ENCODE measurements around the gene YWHAQ.
"Not testable (repeated sequence)": the region's sequence is repeated elsewhere in the genome, so short reads cannot be mapped to it uniquely, and the experiment has no call there.

Gene YWHAQ

DNA sequence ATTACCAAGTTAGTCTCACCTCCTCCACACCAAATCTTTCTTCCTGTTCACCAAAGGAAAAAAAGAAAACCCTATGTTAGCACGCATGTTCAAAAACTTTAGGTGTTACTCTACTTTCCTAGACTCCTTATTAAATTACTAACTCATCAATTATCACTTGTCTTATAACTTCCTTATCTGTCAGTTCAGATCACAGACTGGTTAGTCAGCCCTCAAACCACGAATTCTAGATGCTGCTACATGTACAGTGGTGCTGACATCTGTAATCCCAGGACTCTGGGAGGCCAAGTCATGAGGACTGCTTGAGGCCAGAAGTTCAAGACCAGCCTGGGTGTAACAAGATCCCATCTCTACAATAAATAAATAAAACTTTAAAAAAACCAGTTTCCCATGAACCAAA, 3.5 kb downstream of the YWHAQ start:
- peak overlapping the region; percentile 98 for H3K4me3 Mint-ChIP-seq

DNA sequence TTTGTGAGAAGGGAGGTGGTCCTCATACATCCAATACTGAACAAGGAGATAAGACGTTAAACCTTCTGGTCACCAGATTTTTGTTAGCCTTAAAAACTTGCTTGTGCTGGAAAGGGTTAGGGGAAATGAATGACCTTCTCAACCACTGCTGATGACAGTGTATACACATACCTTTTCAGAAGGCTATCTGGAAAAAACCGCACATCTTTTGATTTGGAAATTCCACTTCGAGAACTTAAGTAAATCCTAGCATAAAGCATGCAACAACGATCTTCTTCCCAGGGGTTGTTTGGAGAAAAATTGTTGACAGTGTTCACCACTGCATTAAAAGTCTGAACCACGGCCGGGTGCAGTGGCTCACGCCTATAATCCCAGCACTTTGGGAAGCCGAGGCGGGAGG, 7.6 kb downstream of the YWHAQ start:
- H3K4me3 Mint-ChIP-seq, result no peak overlapping the region
- peaks cover 27% of the 10 kb centered on the region for H3K36me3 Mint-ChIP-seq
- H3K27me3 Mint-ChIP-seq, result no peaks in the 10 kb centered on the region
- H3K4me1 Mint-ChIP-seq, result peaks cover 89% of the 10 kb centered on the region
- H3K27ac Mint-ChIP-seq, result no peak overlapping the region
- no peaks in the 10 kb centered on the region for H3K9me3 Mint-ChIP-seq

More for the DNA sequence above, 3.5 kb downstream of the YWHAQ start:
- Mint-ChIP-seq H3K27me3 (no peaks in the 10 kb centered on the region), H3K36me3 (peaks cover 20% of the 10 kb centered on the region), H3K4me1 (peaks cover 72% of the 10 kb centered on the region), H3K27ac (peak overlapping the region; percentile 76), H3K9me3 (no peaks in the 10 kb centered on the region)

DNA sequence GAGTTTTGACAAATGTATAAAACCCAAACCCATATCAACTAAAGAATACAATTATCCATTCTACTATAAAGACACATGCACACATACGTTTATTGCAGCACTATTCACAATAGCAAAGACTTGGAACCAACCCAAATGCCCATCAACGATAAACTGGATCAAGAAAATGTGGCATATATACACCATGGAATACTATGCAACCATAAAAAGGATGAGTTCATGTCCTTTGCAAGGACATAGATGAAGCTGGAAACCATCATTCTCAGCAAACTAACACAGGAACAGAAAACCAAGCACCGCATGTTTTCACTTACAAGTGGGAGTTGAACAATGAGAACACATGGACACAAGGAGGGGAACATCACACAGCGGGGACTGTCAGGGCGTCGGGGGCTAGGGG, 9.1 kb downstream of the YWHAQ start:
- Mint-ChIP-seq H3K4me1 (peaks cover 87% of the 10 kb centered on the region), H3K36me3 (peaks cover 24% of the 10 kb centered on the region)
- not testable (repeated sequence) for H3K9me3 Mint-ChIP-seq, H3K27me3 Mint-ChIP-seq, H3K27ac Mint-ChIP-seq, H3K4me3 Mint-ChIP-seq

DNA sequence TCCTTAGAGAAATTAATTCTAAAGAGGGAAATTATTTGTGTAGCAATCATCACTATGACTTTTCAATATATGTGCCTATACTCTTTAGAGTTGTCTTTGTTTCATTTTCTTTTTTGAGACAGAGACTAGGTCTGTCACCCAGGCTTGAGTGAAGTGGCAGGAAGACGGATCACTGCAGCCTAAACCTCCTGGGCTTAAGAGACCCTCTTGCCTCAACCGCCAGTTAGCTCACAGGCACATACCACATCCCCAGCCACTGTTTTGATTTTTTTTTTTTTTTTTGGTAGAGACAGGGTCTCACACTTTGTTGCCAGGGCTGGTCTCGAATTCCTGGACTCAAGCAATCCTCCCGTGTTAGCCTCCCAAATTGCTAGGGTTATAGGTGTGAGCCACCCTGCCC, 12.4 kb downstream of the YWHAQ start:
- Mint-ChIP-seq H3K4me1 (peaks cover 97% of the 10 kb centered on the region), H3K27me3 (no peaks in the 10 kb centered on the region), H3K4me3 (peak overlapping the region; percentile 78), H3K9me3 (no peaks in the 10 kb centered on the region), H3K27ac (peak overlapping the region; percentile 91), H3K36me3 (peaks cover 24% of the 10 kb centered on the region)

DNA sequence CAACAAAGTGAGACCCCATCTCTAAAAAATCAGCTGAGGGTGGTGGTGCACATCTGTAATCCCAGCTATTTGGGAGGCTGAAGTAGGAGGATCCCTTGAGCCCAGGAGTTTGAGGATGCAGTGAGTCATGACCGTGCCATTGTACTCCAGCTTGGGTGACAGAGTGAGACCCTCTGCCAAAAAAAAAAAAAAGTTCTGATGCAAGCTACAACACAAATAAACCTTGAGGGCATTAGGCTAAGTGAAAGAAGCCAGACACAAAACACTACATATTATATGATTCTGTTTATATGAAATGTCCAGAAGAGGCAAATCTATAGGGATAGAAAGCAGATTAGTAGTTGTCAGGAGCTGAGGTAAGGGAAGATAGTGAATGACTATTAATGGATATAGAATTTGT, 13.0 kb downstream of the YWHAQ start:
- H3K4me3 Mint-ChIP-seq, result peak overlapping the region; percentile 72
- peak overlapping the region; percentile 71 for H3K27ac Mint-ChIP-seq
- no peaks in the 10 kb centered on the region for H3K27me3 Mint-ChIP-seq
- peaks cover 22% of the 10 kb centered on the region for H3K36me3 Mint-ChIP-seq
- H3K9me3 Mint-ChIP-seq, result no peaks in the 10 kb centered on the region
- H3K4me1 Mint-ChIP-seq, result peaks cover 98% of the 10 kb centered on the region

DNA sequence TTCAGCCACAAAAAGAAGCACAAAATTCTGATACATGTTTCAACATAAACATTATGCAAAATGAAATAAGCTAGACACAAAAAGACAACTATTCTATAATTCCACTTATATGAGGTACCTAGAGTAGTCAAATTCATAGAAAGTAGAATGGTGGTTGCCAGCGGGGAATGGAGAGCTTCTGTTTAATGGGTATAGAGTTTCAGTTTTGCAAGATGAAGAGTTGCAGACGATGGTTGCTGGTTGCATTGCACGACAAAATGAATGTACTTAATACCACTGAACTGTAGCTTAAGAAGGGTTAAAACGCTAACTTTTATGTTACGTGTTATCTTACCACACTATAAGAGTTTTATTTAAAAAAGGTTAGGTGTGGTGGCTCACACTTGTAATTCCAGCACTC, 13.5 kb downstream of the YWHAQ start:
- peak overlapping the region; percentile 14 for H3K27ac Mint-ChIP-seq
- no peaks in the 10 kb centered on the region for H3K9me3 Mint-ChIP-seq
- H3K4me3 Mint-ChIP-seq, result peak overlapping the region; percentile 72
- no peaks in the 10 kb centered on the region for H3K27me3 Mint-ChIP-seq
- H3K36me3 Mint-ChIP-seq, result peaks cover 21% of the 10 kb centered on the region
- peaks cover 98% of the 10 kb centered on the region for H3K4me1 Mint-ChIP-seq

DNA sequence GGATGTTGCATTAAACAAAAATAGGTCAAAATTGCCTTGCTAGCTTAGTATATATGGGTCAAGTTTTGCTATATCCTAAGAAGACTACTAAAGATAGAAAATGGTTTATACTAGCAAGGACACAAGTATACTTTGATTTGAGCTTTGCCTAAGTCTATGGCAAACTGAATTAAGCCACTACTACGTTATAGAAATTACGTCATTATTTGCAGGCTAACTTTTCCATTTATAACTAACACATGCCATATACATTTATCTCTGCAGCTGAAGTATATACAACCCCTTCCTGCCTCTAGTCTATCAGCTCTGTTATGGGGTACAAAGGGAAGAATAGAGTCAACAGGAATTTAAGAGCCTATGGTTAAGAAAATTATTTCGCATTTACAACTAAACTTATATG, 16.2 kb downstream of the YWHAQ start:
- H3K4me3 Mint-ChIP-seq, result no peak overlapping the region
- no peak overlapping the region for H3K27ac Mint-ChIP-seq
- H3K9me3 Mint-ChIP-seq, result no peaks in the 10 kb centered on the region
- no peaks in the 10 kb centered on the region for H3K27me3 Mint-ChIP-seq
- H3K36me3 Mint-ChIP-seq, result peaks cover 13% of the 10 kb centered on the region
- H3K4me1 Mint-ChIP-seq, result peaks cover 98% of the 10 kb centered on the region

DNA sequence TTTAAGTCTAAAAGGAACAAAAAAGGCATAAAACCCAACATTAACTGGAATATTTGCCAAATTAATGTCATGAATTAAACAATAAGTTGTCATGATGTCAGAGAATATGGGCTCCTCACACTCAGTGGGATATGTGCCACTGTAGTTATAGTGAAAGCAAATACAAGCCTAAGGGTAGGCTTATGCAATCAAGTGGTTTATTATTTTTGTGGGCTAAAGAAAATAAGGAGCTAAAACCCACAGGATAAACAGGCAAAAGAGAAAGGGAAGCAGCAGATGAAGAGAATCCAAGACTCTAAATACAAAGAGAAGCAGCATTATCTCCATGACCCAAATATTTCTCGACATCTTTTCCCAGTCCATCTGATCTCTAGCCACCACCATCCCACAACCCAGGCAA, 17.5 kb downstream of the YWHAQ start:
- H3K9me3 Mint-ChIP-seq, result no peaks in the 10 kb centered on the region
- no peak overlapping the region for H3K4me3 Mint-ChIP-seq
- H3K27ac Mint-ChIP-seq, result peak overlapping the region; percentile 9
- H3K27me3 Mint-ChIP-seq, result no peaks in the 10 kb centered on the region
- peaks cover 96% of the 10 kb centered on the region for H3K4me1 Mint-ChIP-seq
- H3K36me3 Mint-ChIP-seq, result peaks cover 13% of the 10 kb centered on the region

DNA sequence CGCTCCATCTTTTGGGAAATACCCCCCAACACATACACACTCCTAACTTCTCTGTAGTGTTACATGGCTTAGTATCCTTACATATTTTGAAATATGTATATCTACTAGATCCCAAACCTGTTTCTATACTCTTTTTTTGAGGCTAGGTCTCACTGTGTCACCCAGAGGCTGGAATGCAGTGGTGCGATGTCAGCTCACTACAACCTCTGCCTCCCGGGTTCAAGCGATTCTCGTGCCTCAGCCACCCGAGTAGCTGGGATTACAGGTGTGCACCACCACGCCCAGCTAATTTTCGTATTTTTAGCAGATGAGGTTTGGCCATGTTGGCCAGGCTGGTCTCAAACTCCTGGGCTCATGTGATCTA, 19.3 kb downstream of the YWHAQ start:
- not testable (repeated sequence) for H3K4me3 Mint-ChIP-seq, H3K36me3 Mint-ChIP-seq, H3K27ac Mint-ChIP-seq, H3K27me3 Mint-ChIP-seq, H3K9me3 Mint-ChIP-seq
- H3K4me1 Mint-ChIP-seq, result peaks cover 93% of the 10 kb centered on the region

DNA sequence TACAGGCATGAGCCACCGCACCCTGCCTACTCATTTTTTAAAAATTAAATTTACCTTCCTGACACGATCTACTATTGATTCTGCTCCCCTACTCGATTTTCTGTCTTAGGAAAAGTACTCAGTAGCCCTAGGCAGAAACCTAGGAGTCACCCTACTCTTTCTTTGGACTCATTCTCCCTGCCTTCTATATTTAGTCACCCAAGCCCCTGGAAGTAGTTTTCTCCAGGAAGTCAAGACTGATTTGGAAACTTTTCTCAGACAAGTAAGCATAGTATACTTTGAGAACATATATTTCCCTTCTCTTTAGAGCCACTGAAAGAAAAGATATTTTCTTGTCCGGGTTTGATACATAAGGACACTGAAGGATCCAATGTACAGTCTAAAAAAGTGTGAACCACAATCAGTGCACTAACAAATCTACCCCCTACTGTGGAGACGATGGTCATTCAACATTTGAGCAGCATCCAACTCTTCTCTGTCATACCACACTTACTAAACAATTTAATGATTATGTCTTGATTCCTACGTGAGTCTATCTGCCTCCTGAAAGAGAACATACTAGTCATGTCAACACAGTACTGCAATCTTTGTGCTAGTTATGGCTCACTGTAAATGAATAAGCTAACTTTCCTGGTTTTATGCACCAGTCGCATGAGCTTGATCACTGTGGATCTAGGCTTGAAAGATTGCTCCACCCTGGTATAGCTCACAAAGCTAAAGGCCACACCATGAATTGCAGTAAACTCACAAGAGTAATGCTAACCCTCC, 19.8 kb downstream of the YWHAQ start:
- Mint-ChIP-seq H3K36me3 (peaks cover 7% of the 10 kb centered on the region), H3K9me3 (no peaks in the 10 kb centered on the region), H3K4me1 (peaks cover 93% of the 10 kb centered on the region), H3K27me3 (no peaks in the 10 kb centered on the region), H3K4me3 (peak overlapping the region; percentile 43), H3K27ac (peak overlapping the region; percentile 76)

DNA sequence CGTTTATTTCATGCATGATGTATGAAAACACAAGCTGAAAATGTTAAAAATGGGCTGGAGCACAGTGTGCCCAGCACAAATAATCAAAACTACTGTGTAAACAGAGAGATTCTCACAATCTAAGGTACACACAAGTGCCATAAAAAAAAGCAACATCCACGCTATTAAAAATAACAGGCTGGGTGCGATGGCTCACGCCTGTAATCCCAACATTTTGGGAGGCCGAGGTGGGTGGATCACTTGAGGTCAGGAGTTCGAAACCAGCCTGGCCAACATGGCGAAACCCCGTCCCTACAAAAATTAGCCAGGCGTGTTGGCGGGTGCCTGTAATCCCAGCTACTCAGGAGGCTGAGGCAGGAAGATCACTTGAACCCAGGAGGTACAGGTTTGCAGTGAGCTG, 22.3 kb downstream of the YWHAQ start:
- not testable (repeated sequence) for H3K9me3 Mint-ChIP-seq, H3K27me3 Mint-ChIP-seq
- Mint-ChIP-seq H3K4me1 (peaks cover 87% of the 10 kb centered on the region), H3K27ac (peak overlapping the region; percentile 94), H3K4me3 (peak overlapping the region; percentile 80), H3K36me3 (peaks cover 10% of the 10 kb centered on the region)

DNA sequence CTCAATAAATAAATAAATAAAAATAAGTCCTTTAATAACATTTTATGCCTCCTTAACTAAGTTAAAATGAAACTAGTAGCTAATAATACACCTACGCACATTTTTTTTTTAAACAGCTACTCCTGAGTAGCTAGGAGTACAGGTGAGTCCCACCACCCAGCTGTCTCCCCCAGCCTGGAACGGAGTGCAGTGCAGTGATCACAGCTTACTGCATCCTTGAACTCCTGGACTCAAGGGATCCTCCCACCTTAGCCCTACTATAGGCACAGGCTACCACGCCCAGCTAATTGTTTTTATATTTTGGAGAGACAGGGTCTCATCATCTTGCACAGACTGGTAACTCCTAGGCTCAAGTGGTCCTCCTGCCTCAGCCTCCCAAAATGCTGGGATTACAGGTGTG, 28.4 kb downstream of the YWHAQ start:
- H3K27me3 Mint-ChIP-seq, result no peaks in the 10 kb centered on the region
- peaks cover 30% of the 10 kb centered on the region for H3K36me3 Mint-ChIP-seq
- H3K4me3 Mint-ChIP-seq, result no peak overlapping the region
- H3K4me1 Mint-ChIP-seq, result peaks cover 46% of the 10 kb centered on the region
- no peak overlapping the region for H3K27ac Mint-ChIP-seq
- H3K9me3 Mint-ChIP-seq, result peaks cover 8% of the 10 kb centered on the region

DNA sequence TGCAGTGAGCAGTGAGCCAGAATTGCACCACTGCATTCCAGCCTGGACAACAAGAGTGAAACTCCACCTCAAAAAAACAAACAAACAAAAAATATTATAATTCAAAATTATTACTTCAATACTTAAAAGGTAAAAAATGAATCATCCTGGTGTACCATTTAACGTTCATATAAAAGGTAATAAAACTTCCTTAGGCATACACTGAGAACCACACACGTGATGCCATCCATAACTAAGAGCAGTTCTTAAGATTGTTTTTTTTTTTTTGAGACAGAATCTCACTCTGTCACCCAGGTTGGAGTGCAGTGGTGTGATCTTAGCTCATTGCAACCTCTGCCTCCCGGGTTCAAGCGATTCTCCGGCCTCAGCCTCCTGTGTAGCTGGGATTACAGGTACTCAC, 29.4 kb downstream of the YWHAQ start:
- H3K36me3 Mint-ChIP-seq, result peaks cover 30% of the 10 kb centered on the region
- peaks cover 50% of the 10 kb centered on the region for H3K4me1 Mint-ChIP-seq
- H3K27me3 Mint-ChIP-seq, result no peaks in the 10 kb centered on the region
- no peak overlapping the region for H3K27ac Mint-ChIP-seq
- H3K9me3 Mint-ChIP-seq, result peaks cover 8% of the 10 kb centered on the region
- H3K4me3 Mint-ChIP-seq, result no peak overlapping the region

DNA sequence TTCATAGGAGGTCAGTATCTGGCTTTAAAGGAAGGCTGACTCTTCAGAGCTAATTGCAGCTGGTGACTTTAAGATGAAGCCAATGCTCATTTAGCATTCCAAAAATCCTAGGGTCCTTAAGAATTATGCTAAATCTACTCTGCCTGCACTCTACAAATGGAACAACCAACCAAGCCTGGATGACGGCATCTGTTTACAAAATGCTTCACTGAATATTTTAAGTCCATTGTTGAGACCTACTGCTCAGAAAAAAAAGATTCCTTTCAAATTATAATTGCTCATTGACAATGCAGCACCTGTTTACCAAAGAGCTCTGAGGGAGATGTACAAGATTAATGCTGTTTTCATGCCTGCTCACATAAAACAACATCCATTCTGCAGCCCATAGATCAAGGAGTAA, 31.4 kb downstream of the YWHAQ start:
- no peaks in the 10 kb centered on the region for H3K27me3 Mint-ChIP-seq
- peaks cover 52% of the 10 kb centered on the region for H3K4me1 Mint-ChIP-seq
- H3K9me3 Mint-ChIP-seq, result peaks cover 8% of the 10 kb centered on the region
- H3K36me3 Mint-ChIP-seq, result peaks cover 29% of the 10 kb centered on the region
- H3K27ac Mint-ChIP-seq, result no peak overlapping the region
- H3K4me3 Mint-ChIP-seq, result no peak overlapping the region

DNA sequence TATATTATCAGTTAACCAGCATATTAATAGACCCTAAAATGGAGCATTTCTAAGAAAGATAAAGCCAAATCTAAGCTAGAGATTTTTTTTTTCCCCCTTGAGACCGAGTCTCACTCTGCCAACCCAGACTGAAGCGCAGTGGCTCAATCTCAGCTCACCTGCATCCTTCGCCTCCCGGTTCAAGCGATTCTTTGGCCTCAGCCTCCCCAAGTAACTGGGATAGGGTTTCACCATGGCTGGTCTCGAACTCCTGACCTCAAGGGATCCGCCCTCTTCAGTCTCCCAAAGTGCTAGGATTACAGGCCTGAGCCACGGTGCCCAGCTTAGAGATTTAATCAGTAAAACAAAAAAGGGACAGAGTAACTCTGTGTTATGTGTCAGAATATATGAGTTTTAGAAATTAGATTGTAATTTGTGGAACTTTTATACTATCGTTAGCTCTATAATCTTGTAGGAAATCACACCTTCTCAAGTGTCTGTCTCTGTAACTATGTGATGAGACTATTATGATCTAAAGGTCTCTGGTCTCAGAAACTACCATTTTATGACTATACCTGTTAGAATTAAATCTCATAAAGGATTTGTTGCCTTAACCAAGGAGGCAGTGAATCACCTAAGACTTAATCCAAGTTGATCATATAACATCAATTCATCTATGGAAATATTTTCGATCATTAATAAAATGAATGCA, 34.0 kb downstream of the YWHAQ start:
- H3K27me3 Mint-ChIP-seq, result no peaks in the 10 kb centered on the region
- H3K36me3 Mint-ChIP-seq, result peaks cover 29% of the 10 kb centered on the region
- peaks cover 59% of the 10 kb centered on the region for H3K4me1 Mint-ChIP-seq
- peaks cover 8% of the 10 kb centered on the region for H3K9me3 Mint-ChIP-seq
- H3K4me3 Mint-ChIP-seq, result peak overlapping the region; percentile 47
- peak overlapping the region; percentile 55 for H3K27ac Mint-ChIP-seq

DNA sequence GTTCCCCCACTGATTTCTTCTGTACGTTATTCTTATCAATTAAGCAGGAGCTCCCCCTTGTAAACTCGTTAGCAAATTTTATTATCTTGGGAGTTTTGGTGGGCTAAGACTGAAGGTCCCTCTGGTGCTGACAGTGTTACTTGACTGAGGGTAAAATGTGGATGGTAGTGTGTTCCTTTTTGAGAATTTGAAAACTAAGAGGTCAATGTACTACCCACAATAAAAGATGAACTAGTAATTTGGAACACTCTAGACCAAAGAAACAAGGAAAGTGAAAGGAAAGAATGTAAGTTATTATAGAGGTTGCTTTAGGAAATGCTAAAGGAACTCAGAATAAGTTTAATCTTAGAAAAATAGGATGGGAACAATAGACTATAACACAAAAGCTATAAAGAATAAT, 35.1 kb downstream of the YWHAQ start:
- Mint-ChIP-seq H3K9me3 (peaks cover 8% of the 10 kb centered on the region), H3K27ac (peak overlapping the region; percentile 79), H3K4me1 (peaks cover 69% of the 10 kb centered on the region), H3K27me3 (no peaks in the 10 kb centered on the region), H3K4me3 (peak overlapping the region; percentile 49), H3K36me3 (peaks cover 36% of the 10 kb centered on the region)

Measured in activated naive CD4-positive, alpha-beta T cell treated with anti-CD3 and anti-CD28 coated beads, Interleukin-2, amount 50 U/mL, for 24 hours (primary cell).